HuH-7.5 (cell line): ENCODE data around the gene PDLIM4.

Experiments
- DNase-seq: peaks from one replicate; pipeline ENCODE4 v3.0.0; 2011; ENCODE audit warnings: low spot score

PDLIM4 gene

DNA sequence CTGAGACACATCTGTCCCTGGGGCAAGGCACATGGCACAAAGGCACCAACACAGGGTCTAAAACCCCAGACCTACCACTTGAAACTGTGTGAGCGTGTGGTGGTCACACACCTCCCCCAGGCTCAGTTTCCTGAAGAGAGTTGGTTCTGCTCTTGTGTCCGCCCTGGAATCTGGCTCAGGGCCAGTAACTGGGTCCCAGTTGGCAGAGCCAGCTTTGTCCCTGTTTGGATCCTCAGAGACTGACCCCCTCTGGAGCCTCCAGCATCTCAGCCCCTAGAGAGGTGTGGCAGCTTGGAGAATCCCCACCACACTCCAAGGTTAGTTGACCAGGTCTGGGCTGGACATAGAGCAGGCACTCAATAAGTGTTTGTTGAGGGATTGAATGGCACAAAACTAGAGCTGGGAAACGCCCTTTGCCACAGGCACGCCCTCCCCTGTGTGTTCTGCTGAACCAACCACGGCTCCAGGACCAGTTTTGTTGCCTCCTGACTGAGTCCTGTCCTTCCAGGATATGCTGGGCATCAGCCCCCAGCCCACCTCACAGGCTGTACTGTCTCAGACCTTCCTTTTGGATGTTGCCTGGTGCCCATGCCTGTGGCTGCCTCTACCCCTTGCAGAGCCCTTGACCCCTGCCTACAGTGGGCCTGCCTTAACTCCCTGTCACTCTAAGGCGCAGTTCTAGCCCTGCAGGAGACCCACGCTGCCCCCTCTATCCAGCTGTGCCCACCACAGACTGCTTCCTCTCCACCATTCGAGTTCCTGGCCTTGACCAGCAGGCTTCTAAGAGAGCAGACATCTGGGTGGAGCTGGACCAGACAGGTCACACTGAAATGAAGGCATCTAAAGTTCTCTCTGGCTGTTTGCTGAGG lies 3.8 kb upstream of the PDLIM4 start:
- no peak for DNase-seq

DNA sequence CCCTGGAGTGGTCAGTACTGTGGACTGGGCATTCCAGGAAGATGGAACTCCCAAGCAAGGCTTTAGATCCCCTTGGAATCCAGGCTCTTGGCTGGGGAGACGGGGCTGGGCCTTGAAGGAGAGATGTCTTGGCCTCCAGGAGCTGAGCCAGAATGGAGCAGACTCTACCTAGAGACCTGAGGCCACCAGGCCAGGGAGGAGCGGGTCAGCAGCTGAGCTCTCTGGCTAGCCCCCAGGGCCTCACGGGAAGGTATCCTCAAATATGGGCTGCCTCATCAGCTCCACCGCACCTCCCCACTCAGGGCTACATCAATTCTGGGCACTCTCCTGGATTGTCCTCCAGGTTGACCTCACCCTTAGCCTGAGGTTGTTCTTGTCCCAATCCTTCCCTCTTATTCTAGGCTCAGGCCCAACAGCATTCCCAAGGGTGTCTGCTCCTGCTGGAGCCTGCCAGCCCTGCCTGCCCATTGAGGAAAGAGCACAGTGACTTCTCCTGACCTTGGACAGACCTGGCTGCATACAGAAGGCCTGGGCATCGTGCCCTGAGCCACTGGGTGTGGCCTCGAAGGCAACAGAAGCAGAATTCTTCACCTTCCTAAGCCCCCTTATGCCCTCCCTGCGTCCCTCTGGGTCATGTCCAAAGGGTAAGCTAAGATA lies 3.0 kb upstream of the PDLIM4 start:
- DNase-seq, result no peak

- DNase-seq, result no peak
Measured at GRCh38 chr5:132256086-132256782, 1.3 kb upstream of the PDLIM4 start.

- DNase-seq, result no peak
Measured at GRCh38 chr5:132256783-132257130, 739 bp upstream of the PDLIM4 start.

- DNase-seq, result no peak
Measured at GRCh38 chr5:132258102-132259068, 889 bp downstream of the PDLIM4 start.

GRCh38 chr5:132259069-132259851 lies 1.8 kb downstream of the PDLIM4 start:
- DNase-seq, result no peak

GRCh38 chr5:132260051-132260450 lies 2.6 kb downstream of the PDLIM4 start:
- no peak for DNase-seq

- DNase-seq, result no peak
Measured at GRCh38 chr5:132260714-132261551, 3.4 kb downstream of the PDLIM4 start.

DNA sequence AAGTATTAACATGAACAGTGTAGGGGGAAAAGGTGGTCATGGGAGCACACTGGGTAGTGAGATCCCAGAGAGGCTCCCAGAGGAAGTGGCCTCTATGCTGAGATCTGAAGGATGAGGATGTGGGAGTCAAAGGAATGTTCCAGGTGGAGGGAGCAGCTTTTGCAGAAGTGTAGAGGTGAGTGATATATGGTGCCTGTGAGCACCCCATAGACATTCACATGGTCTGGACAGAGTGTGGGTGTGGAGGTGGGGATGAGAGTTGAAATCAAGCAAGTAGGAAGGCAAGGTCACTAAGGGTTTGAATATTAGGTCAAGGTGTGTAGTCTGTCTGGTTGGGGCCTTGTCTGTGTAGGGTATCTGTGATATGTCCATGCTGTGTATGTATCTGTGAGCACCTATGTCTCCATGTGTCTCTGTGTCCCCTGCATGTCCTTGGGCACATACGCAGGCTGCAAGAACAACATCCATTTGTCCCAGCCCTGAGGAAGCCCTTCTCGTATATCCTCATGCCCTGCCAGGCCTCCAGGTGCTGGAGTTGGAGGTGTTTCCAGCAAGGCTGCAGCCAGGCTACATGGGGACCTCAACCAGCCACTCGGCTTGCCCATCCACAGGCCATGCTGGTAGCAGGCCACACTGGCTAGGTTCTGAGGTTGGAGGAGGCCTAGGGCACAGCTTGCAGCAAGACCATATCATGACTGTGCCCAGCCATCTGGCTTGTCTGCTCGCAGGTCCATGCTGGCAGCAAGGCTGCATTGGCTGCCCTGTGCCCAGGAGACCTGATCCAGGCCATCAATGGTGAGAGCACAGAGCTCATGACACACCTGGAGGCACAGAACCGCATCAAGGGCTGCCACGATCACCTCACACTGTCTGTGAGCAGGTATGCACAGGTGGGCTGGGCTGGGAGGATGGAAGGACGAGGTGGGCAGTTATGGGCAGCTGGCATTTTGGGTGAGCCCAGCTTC lies 4.7 kb downstream of the PDLIM4 start:
- DNase-seq, result no peak

GRCh38 chr5:132262882-132263547 lies 5.5 kb downstream of the PDLIM4 start:
- DNase-seq, result no peak

- DNase-seq, result no peak
Measured at GRCh38 chr5:132263548-132264261, 6.2 kb downstream of the PDLIM4 start.

DNA sequence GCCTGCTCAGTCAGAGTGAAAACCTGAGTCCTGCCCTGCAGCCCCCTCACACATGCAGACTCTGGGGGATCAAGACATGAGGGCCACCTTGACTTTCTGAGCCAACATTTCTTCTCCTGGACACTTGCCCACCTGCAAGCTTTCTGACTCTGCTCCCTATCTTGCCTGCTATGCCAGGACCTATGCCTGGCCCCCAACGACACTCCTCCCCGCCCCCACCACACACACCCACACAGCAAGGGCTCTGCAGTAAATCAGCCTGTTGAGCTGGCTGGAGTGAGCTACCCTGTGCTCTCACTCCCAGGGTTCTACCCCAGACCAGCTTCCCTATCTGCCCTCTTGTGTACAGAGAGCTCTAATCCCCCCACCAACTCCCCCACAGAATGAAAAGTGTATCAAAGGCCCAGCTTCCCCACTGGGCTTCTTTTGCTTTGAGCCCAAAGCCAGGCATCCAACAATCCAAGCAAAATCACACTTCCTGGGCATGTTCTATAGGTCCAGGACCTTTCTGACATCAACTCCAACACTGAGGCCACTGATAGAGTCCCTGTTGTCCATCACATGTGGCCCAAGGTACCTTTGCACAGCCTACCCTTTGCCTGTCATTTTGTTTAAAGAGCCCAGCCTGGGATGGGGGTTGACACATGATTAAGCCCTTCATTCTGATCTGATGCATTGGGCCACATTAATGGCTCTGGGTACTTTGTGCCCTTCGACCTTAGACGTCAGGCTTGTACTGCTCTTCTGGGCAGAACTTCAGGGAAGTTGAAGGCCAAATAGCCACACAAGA lies 7.2 kb downstream of the PDLIM4 start:
- no peak for DNase-seq

GRCh38 chr5:132265336-132266030 lies 8.0 kb downstream of the PDLIM4 start:
- no peak for DNase-seq

- no peak for DNase-seq
Measured at GRCh38 chr5:132266031-132266835, 8.7 kb downstream of the PDLIM4 start.

- no peak for DNase-seq
Measured at GRCh38 chr5:132266836-132267160, 9.3 kb downstream of the PDLIM4 start.
